H9 (cell line): ENCODE data around the gene MAP7D3. TPM values are rescaled to one million over a fixed set of nuclear protein-coding genes. Genes with fewer than 3 reads are reported as not detected.

Source experiments
- DNase-seq: peaks from one replicate; pipeline ENCODE4 v3.0.0-alpha.2; 2017
- H2AFZ ChIP-seq: one replicate; pipeline ENCODE4 v1.6.1; 2013; ENCODE audit warnings: mild to moderate bottlenecking, low read length, control low read depth, moderate library complexity
- H2AK5ac ChIP-seq: 2 replicates; pipeline ENCODE4 v1.6.1; 2013; ENCODE audit warnings: low read length, control low read depth, mixed read lengths; ENCODE audit not compliant: insufficient read length
- H2BK120ac ChIP-seq: one replicate; pipeline ENCODE4 v1.6.1; 2013; ENCODE audit warnings: low read depth, mild to moderate bottlenecking, low read length, control low read depth, inconsistent platforms; ENCODE audit not compliant: poor library complexity, severe bottlenecking
- H2BK12ac ChIP-seq: 2 replicates; pipeline ENCODE4 v1.6.1; 2013; ENCODE audit warnings: low read length, control low read depth, mixed read lengths, low read depth; ENCODE audit not compliant: insufficient read length
- H2BK15ac ChIP-seq: 2 replicates; pipeline ENCODE4 v1.6.1; 2013; ENCODE audit warnings: low read depth, low read length, control low read depth
- H2BK20ac ChIP-seq: one replicate; pipeline ENCODE4 v1.6.1; 2013; ENCODE audit warnings: low read depth, mild to moderate bottlenecking, low read length, control low read depth, inconsistent platforms; ENCODE audit not compliant: poor library complexity, severe bottlenecking
- H2BK5ac ChIP-seq: 2 replicates; pipeline ENCODE4 v1.6.1; 2013; ENCODE audit warnings: low read length, control low read depth, mixed read lengths; ENCODE audit not compliant: insufficient read length
- H3K14ac ChIP-seq: 2 replicates; pipeline ENCODE4 v1.6.1; 2013; ENCODE audit warnings: low read length, control low read depth; ENCODE audit not compliant: insufficient read depth
- H3K18ac ChIP-seq: 2 replicates; pipeline ENCODE4 v1.6.1; 2013; ENCODE audit warnings: low read depth, mild to moderate bottlenecking, mixed read lengths, low read length, control low read depth; ENCODE audit not compliant: insufficient read length
- H3K23ac ChIP-seq: 2 replicates; pipeline ENCODE4 v1.6.1; 2013; ENCODE audit warnings: low read length, control low read depth, mixed read lengths, low read depth; ENCODE audit not compliant: insufficient read length
- H3K23me2 ChIP-seq: 2 replicates; pipeline ENCODE4 v1.6.1; 2013; ENCODE audit warnings: low read depth, mild to moderate bottlenecking, mixed read lengths, low read length, control low read depth; ENCODE audit not compliant: insufficient read length, poor library complexity, severe bottlenecking
- H3K27ac ChIP-seq: 2 replicates; pipeline ENCODE4 v1.5.1; 2013; ENCODE audit warnings: low read length, control low read depth, mixed read lengths, low read depth; ENCODE audit not compliant: insufficient read length
- H3K27me3 ChIP-seq: 2 replicates; pipeline ENCODE4 v1.6.1; 2013; ENCODE audit warnings: low read length, control low read depth, inconsistent platforms; ENCODE audit not compliant: insufficient read depth
- H3K4ac ChIP-seq: 2 replicates; pipeline ENCODE4 v1.6.1; 2013; ENCODE audit warnings: low read depth, mild to moderate bottlenecking, control low read depth, inconsistent platforms, low read length, moderate library complexity
- H3K4me1 ChIP-seq: 2 replicates; pipeline ENCODE4 v1.6.1; 2013; ENCODE audit warnings: low read length, control low read depth, inconsistent platforms; ENCODE audit not compliant: insufficient read depth
- H3K4me2 ChIP-seq: 2 replicates; pipeline ENCODE4 v1.6.1; 2013; ENCODE audit warnings: low read length, control low read depth, mixed read lengths; ENCODE audit not compliant: insufficient read length, insufficient read depth
- H3K56ac ChIP-seq: 2 replicates; pipeline ENCODE4 v1.6.1; 2013; ENCODE audit warnings: low read depth, mild to moderate bottlenecking, mixed read lengths, low read length, control low read depth; ENCODE audit not compliant: insufficient read length
- H3K79me1 ChIP-seq: 2 replicates; pipeline ENCODE4 v1.6.1; 2013; ENCODE audit warnings: low read depth, mild to moderate bottlenecking, moderate library complexity, low read length, control low read depth, inconsistent platforms; ENCODE audit not compliant: insufficient read depth, poor library complexity, severe bottlenecking
- H3K79me2 ChIP-seq: 2 replicates; pipeline ENCODE4 v1.6.1; 2013; ENCODE audit warnings: low read length, control low read depth, inconsistent platforms; ENCODE audit not compliant: insufficient read depth
- H3K9ac ChIP-seq: 2 replicates; pipeline ENCODE4 v1.6.1; 2013; ENCODE audit warnings: low read length, control low read depth, mixed read lengths; ENCODE audit not compliant: insufficient read length; ENCODE audit errors: extremely low read depth
- H3K9me3 ChIP-seq: one replicate; pipeline ENCODE4 v1.6.1; 2013; ENCODE audit warnings: low read depth, low read length, inconsistent platforms; ENCODE audit not compliant: control insufficient read depth
- H3T11ph ChIP-seq: one replicate; pipeline ENCODE4 v1.6.1; 2013; ENCODE audit warnings: mild to moderate bottlenecking, low read length, control low read depth, inconsistent platforms
- H4K20me1 ChIP-seq: one replicate; pipeline ENCODE4 v1.6.1; 2013; ENCODE audit not compliant: control insufficient read depth, insufficient read length, insufficient read depth
- H4K5ac ChIP-seq: 2 replicates; pipeline ENCODE4 v1.6.1; 2013; ENCODE audit warnings: low read depth, mild to moderate bottlenecking, mixed read lengths, low read length, control low read depth; ENCODE audit not compliant: insufficient read length
- H4K8ac ChIP-seq: replicated peaks from 2 replicates; pipeline ENCODE4 v1.6.1; 2013; ENCODE audit warnings: low read length, control low read depth, mixed read lengths, low read depth; ENCODE audit not compliant: insufficient read length
- H4K91ac ChIP-seq: 2 replicates; pipeline ENCODE4 v1.6.1; 2013; ENCODE audit warnings: low read depth, mild to moderate bottlenecking, moderate library complexity, mixed read lengths, low read length, control low read depth; ENCODE audit not compliant: insufficient read length
- H3K27ac Mint-ChIP-seq, 3 experiments: 2 replicates in 2 of 3; 3 replicates in 1 of 3; pipeline ENCODE4 v1.8.0; 2020 to 2021; ENCODE audit warnings: mixed read lengths in 3 of 3, mild to moderate bottlenecking in 1 of 3, moderate library complexity in 1 of 3
- H3K27me3 Mint-ChIP-seq: 2 replicates; pipeline ENCODE4 v1.8.0; 2021; ENCODE audit warnings: low read depth, mild to moderate bottlenecking, moderate library complexity, mixed read lengths
- H3K36me3 Mint-ChIP-seq, 3 experiments: 2 replicates in 2 of 3; 3 replicates in 1 of 3; pipeline ENCODE4 v1.8.0; 2020 to 2021; ENCODE audit warnings: low read depth in 3 of 3, mixed read lengths in 3 of 3; ENCODE audit not compliant: insufficient read depth in 1 of 3
- H3K4me1 Mint-ChIP-seq, 2 experiments: 2 replicates each; pipeline ENCODE4 v1.8.0; 2020; ENCODE audit warnings: mixed read lengths in 2 of 2
- H3K4me3 Mint-ChIP-seq, 2 experiments: 2 replicates in 1 of 2; 3 replicates in 1 of 2; pipeline ENCODE4 v1.8.0; 2020 to 2021; ENCODE audit warnings: mild to moderate bottlenecking in 2 of 2, mixed read lengths in 2 of 2, moderate library complexity in 1 of 2
- H3K9me3 Mint-ChIP-seq, 2 experiments: 2 replicates in 1 of 2; 3 replicates in 1 of 2; pipeline ENCODE4 v1.8.0; 2020; ENCODE audit warnings: mild to moderate bottlenecking in 2 of 2, mixed read lengths in 2 of 2, moderate library complexity in 1 of 2
- WGBS: extraction: QIAGEN DNeasy Blood & Tissue Kit; methylation state at CpG from one replicate; pipeline ENCODE4 v1.1.7; 2013; ENCODE audit warnings: missing lambda C conversion rate, low lambda C conversion rate, mixed read lengths; ENCODE audit not compliant: insufficient read length; ENCODE audit errors: extremely low coverage; 5-methylcytosine and 5-hydroxymethylcytosine counted together
- total RNA-seq: library from RNA; stranded (reverse); gene quantifications from 2 replicates; pipeline ENCODE4 v1.2.1, GENCODE V29; 2021
- TF ChIP-seq, protein P1 (sequence below): fragments of 200-600 bp; sonication (generic); conservative IDR thresholded peaks from 3 replicates; pipeline ENCODE4 v1.8.0; 2021; ENCODE audit warnings: antibody characterized with exemption, mild to moderate bottlenecking

The MAP7D3 gene
- total RNA-seq, 1 experiment from 2014 or later: 15.2 TPM

DNA sequence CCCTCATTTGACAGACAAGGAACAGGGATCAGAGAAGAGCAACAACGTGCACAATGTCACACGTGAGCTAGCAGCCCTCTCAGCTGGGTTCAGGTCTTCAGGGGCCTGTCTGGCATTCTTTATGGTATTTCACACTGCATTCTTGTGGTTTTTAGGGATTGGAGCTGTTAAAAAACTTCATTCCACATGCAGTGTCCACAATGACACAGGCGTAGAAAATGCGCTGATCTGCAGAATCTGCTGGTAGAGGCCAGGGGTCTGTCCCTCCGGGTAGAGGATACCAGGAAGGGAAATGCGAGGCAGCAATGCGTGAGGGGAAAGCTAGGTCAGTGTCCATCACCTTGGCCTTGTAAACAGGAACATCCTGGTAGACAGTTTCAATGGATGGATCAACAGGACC is 36.6 kb downstream of the MAP7D3 start:
- Histone ChIP-seq H4K8ac (no peak overlapping the region), H2BK12ac (no peak overlapping the region), H3T11ph (no peak overlapping the region), H3K4me2 (no peak overlapping the region), H3K4ac (no peak overlapping the region), H3K79me2 (no peaks in the 10 kb centered on the region), H2AK5ac (no peak overlapping the region), H3K9me3 (peaks cover 62% of the 10 kb centered on the region), H3K14ac (no peak overlapping the region), H3K18ac (no peak overlapping the region), H3K56ac (no peak overlapping the region), H3K27ac (no peak overlapping the region), H2BK20ac (no peak overlapping the region), H3K23me2 (no peaks in the 10 kb centered on the region), H4K91ac (no peak overlapping the region), H3K9ac (no peak overlapping the region), H4K20me1 (no peaks in the 10 kb centered on the region), H3K79me1 (no peaks in the 10 kb centered on the region), H3K23ac (no peak overlapping the region), H2AFZ (no peak overlapping the region), H3K4me1 (no peaks in the 10 kb centered on the region), H2BK120ac (no peak overlapping the region), H4K5ac (no peak overlapping the region), H3K27me3 (no peaks in the 10 kb centered on the region), H2BK5ac (no peak overlapping the region), H2BK15ac (no peak overlapping the region)
- TF ChIP-seq, protein P1, sequence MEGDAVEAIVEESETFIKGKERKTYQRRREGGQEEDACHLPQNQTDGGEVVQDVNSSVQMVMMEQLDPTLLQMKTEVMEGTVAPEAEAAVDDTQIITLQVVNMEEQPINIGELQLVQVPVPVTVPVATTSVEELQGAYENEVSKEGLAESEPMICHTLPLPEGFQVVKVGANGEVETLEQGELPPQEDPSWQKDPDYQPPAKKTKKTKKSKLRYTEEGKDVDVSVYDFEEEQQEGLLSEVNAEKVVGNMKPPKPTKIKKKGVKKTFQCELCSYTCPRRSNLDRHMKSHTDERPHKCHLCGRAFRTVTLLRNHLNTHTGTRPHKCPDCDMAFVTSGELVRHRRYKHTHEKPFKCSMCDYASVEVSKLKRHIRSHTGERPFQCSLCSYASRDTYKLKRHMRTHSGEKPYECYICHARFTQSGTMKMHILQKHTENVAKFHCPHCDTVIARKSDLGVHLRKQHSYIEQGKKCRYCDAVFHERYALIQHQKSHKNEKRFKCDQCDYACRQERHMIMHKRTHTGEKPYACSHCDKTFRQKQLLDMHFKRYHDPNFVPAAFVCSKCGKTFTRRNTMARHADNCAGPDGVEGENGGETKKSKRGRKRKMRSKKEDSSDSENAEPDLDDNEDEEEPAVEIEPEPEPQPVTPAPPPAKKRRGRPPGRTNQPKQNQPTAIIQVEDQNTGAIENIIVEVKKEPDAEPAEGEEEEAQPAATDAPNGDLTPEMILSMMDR: no peak
- peak overlapping the region in 1 of 3 experiments; percentile 18; a peak in 1 of 7 replicates for H3K27ac Mint-ChIP-seq
- peaks cover 0 to 7% of the 10 kb centered on the region in 2 experiments; a peak in 1 of 4 replicates for H3K4me1 Mint-ChIP-seq
- peaks cover 49 to 74% of the 10 kb centered on the region in 2 experiments for H3K9me3 Mint-ChIP-seq
- peaks cover 18 to 46% (median 27%) of the 10 kb centered on the region in 3 experiments for H3K36me3 Mint-ChIP-seq
- H3K4me3 Mint-ChIP-seq: no peak overlapping the region
- no CpG with 5 or more reads among the region's 7 CpGs for WGBS
- no peak for DNase-seq
- peaks cover 1% of the 10 kb centered on the region; the same call in 1 of the 2 replicates for H3K27me3 Mint-ChIP-seq
